Lower leg skin (tissue), 4 donors: ENCODE data around the gene CBL. TPM values are rescaled to one million over a fixed set of nuclear protein-coding genes. Genes with fewer than 3 reads are reported as not detected.

ENCODE experiments used
- DNase-seq, 2 donors: peaks; one replicate each; pipeline ENCODE4 v3.0.0-alpha.2; 2019; ENCODE audit warnings: low spot score in 2 of 2
- H3K4me3 ChIP-seq: fragments of 200-600 bp; sonication (generic); 2 replicates; pipeline ENCODE4 v1.5.1; 2017; ENCODE audit warnings: mild to moderate bottlenecking, low read depth; ENCODE audit not compliant: poor library complexity, severe bottlenecking
- POLR2A ChIP-seq, 2 donors: fragments of 450-650 bp; IDR thresholded peaks; one replicate each; pipeline ENCODE4 v1.6.1; 2016 to 2017; ENCODE audit warnings: antibody characterized with exemption in 2 of 2, mild to moderate bottlenecking in 1 of 2, moderate library complexity in 1 of 2
- WGBS, 2 donors: methylation state at CpG; one replicate each; pipeline ENCODE4 v1.1.5; 2018; 5-methylcytosine and 5-hydroxymethylcytosine counted together
- intact Hi-C: fragments of 100-400 bp; cut with DNase I; formaldehyde crosslinking; loops from one replicate; pipeline ENCODE4 v1.15.0; 2023; ENCODE audit warnings: low total_unique reads
- total RNA-seq, 4 donors: library from RNA; depleted of rRNA; stranded (reverse); fragments of >200 nt; gene quantifications; one replicate each; pipeline ENCODE4 v1.1.0, GENCODE V29; 2016
- TF ChIP-seq, protein P1 (sequence below), 3 donors: fragments of 450-650 bp; IDR thresholded peaks; one replicate each; pipeline ENCODE4 v1.5.1; 2016; ENCODE audit warnings: antibody characterized with exemption in 3 of 3, mild to moderate bottlenecking in 3 of 3, moderate library complexity in 2 of 3

The CBL gene
- total RNA-seq, 4 donors from 2014 or later: 11.7 to 14.6 (median 14.0) TPM

- no peak for DNase-seq
- intact Hi-C loops: no loop called here
- 83 to 87% methylated on average over 5 of the region's 5 CpGs for WGBS, 2 donors
- no peak for TF ChIP-seq POLR2A (IDR thresholded peaks at IDR 0.05)
- TF ChIP-seq, protein P1, sequence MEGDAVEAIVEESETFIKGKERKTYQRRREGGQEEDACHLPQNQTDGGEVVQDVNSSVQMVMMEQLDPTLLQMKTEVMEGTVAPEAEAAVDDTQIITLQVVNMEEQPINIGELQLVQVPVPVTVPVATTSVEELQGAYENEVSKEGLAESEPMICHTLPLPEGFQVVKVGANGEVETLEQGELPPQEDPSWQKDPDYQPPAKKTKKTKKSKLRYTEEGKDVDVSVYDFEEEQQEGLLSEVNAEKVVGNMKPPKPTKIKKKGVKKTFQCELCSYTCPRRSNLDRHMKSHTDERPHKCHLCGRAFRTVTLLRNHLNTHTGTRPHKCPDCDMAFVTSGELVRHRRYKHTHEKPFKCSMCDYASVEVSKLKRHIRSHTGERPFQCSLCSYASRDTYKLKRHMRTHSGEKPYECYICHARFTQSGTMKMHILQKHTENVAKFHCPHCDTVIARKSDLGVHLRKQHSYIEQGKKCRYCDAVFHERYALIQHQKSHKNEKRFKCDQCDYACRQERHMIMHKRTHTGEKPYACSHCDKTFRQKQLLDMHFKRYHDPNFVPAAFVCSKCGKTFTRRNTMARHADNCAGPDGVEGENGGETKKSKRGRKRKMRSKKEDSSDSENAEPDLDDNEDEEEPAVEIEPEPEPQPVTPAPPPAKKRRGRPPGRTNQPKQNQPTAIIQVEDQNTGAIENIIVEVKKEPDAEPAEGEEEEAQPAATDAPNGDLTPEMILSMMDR (IDR thresholded peaks at IDR 0.05): no peak
- no peak overlapping the region for H3K4me3 ChIP-seq
Measured at GRCh38 chr11:119307974-119308373, 101.8 kb downstream of the CBL start.

GRCh38 chr11:119309411-119309810, 103.3 kb downstream of the CBL start:
- 77 to 78% methylated on average over 11 of the region's 11 CpGs for WGBS, 2 donors
- no peak overlapping the region for H3K4me3 ChIP-seq
- no peak for TF ChIP-seq POLR2A (IDR thresholded peaks at IDR 0.05)
- TF ChIP-seq, protein P1 (IDR thresholded peaks at IDR 0.05): no peak
- intact Hi-C loops: no loop called here
- DNase-seq: no peak

DNA sequence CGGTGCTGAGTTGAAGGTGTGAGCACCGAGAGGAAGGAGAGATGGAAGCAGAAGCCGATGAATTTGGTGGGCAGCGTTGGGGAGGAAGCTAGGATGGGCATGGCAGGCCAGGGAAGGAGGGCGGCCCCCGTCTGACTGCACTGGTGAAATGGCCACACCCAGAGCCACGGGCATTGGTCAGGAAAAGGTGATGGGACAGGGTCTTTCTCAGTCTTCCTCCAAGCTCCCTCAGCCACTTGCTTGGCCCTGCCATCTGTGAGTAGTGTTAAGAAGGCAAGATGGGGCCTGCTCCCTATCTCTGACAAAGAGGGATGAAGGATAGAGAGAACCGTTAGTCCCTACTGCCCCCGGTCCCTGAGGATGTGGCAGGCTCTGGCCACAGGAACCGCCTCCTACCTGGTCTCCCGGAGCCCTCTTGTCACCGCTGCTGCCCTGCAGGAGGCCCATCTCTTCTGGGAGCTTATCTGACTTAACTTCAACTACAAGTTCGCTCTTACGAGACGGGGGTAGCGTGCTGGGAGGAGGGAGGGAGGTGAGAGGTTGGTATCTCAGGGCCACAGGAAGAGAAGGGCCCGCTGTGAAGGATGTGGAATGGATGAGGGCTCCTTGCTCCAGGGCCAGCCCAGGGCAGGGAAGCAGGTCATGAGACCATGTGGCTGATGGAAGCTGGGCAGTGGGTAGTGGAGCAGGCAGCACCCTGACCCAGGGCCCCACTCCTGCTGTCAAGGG, 104.0 kb downstream of the CBL start:
- intact Hi-C loops: no loop called here
- 89 to 90% methylated on average over 17 of the region's 17 CpGs for WGBS, 2 donors
- no peak for TF ChIP-seq POLR2A (IDR thresholded peaks at IDR 0.05)
- TF ChIP-seq, protein P1 (IDR thresholded peaks at IDR 0.05): no peak
- H3K4me3 ChIP-seq: no peak overlapping the region
- no peak for DNase-seq

GRCh38 chr11:119310682-119311052, 104.5 kb downstream of the CBL start:
- H3K4me3 ChIP-seq: no peak overlapping the region
- DNase-seq: no peak
- intact Hi-C loops: no loop called here

GRCh38 chr11:119314726-119315125, 108.6 kb downstream of the CBL start:
- H3K4me3 ChIP-seq: no peak overlapping the region
- 66 to 79% methylated on average over 9 to 18 of the region's 18 CpGs for WGBS, 2 donors
- DNase-seq: no peak
- intact Hi-C loops: no loop called here
- TF ChIP-seq, protein P1 (IDR thresholded peaks at IDR 0.05): no peak
- no peak for TF ChIP-seq POLR2A (IDR thresholded peaks at IDR 0.05)

More at GRCh38 chr11:119310682-119311052, 104.5 kb downstream of the CBL start:
- TF ChIP-seq, protein P1 (IDR thresholded peaks at IDR 0.05): no peak
- TF ChIP-seq POLR2A (IDR thresholded peaks at IDR 0.05): no peak
- 66 to 69% methylated on average over 19 to 20 of the region's 20 CpGs for WGBS, 2 donors
